ENCODE data around the gene PLEKHM1.
"Not testable (repeated sequence)": the region's sequence is repeated elsewhere in the genome, so short reads cannot be mapped to it uniquely, and the experiment has no call there.

Gene PLEKHM1

DNA sequence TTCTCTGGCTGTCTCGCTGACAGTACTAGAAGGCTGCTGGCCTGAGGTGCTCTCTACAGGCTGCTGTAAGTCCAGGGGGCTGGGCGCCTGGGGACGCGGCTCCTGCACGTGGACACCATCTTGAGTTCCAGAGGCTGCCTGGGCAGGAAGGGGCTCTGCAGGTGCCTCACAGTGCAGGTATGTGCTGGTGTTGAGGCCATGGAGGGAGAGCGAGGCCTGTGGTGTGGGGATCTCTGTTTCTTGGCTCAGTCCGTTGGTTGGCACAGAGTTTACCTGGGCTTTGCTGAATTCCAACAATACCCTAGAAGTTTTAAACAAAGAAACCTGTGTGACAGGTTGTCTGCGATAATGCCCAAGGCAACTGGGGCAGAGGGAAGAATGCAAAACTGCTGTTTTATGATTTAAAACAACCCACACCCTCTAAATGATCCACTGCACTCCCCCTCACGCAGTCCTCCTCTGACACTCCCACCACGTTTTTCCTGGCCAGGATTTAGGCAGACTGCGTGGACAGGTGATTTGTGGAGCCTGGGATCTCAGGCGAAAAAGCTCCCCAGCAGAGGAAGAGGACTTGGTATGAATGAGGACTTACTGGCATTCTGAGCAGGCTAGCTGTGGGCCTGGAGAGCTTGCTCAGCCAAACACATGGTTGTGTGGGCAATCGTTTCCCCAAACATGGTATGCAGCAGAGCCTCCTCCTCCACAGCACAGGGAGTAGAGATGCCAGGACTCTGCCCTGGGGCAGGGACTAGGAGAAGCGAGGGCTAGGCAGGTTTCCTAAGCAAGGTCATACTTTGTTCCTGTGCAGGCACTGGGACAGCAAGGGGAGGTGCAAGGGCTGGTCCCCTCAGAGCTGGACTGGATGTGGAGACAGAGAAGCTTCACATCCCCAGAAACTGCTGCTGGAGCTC, 22.0 kb downstream of the PLEKHM1 start:
- H3K4me3 ChIP-seq (ENCODE audit: low read depth, low read length); DNase-seq (ENCODE audit: low read depth): not testable (repeated sequence)

DNA sequence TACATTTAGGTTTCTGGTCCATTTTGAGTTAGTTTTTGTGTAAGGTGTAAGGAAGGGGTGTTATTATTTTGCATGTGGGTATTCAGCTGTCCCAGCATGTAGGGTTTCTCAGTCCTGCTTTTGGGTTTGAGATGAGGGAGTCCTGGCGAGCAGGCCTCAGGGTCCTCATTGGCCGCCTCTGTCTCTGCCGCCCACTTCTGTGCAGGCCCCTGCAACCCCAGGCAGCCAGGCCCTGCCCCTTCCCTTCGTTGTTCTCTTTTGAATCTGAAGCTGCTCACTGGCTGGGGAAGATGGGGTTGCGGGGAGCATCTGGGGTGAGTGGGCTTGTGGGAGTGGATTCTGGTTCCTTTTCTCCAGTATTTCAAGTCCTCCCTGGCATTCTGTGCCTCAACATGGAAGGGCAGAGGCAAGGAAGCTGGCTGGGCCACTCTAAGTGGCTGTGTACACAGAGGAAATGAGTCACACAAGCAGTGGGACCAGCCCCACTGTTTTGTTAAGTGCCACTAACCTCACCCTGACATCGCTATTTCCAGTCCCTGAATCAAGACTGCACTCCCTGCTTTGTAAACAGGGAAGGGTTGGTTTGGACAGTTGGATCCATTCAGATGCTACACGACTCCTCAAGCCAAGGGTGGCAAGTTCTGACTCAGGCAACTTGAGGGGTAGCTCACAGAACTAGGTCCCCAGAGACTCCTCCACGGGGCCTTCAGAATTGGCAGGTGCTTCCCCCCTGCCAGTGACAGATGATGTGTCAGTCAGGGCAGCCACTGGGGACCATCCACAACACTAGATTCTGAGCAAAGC, 28.8 kb downstream of the PLEKHM1 start:
- H3K4me3 ChIP-seq (ENCODE audit: low read depth, low read length); DNase-seq (ENCODE audit: low read depth): not testable (repeated sequence)

GRCh38 chr17:45460422-45460821, 30.1 kb downstream of the PLEKHM1 start:
- not testable (repeated sequence) for DNase-seq (ENCODE audit: low read depth); H3K4me3 ChIP-seq (ENCODE audit: low read depth, low read length)

DNA sequence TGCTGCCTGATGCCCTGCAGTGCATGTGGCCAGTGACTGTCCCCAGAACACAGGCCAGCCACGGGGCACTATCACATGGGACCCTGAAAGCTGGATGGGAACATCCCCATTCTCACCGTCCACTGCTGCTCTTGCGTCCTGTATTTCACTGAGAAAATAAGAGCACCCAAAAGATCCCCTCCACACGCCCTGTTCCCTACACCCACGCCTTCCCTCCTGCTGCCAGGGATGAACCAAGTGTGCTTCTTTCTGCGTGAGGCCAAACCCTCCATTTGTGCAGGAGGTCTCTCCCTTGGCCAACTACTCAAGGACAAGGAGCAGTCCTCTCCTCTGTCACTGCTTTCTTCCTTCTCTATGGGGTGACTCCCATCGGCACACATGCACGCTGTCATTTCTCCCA, 36.2 kb downstream of the PLEKHM1 start:
- DNase-seq (ENCODE audit: low read depth); H3K4me3 ChIP-seq (ENCODE audit: low read depth, low read length): not testable (repeated sequence)

DNA sequence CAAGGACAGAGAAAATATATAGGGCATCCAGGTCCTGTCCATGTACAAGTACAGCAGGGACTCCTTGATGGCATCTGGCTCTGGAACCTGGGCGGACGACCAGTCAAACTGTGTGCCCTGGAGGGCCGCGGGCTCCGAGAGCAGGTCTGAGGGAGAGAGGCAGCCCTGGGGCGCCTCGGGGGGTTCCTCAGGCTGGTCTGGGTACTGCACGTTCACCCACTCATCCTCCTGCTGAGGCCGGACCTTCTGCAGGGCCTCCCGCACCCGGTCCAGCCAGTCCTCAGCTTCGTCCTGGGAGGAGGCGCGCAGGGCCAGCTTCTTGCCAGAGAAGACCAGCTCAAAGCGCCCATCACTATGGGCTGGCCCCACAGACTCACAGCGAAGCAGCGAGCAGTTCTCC, 36.8 kb downstream of the PLEKHM1 start:
- H3K4me3 ChIP-seq (ENCODE audit: low read depth, low read length); DNase-seq (ENCODE audit: low read depth): not testable (repeated sequence)

DNA sequence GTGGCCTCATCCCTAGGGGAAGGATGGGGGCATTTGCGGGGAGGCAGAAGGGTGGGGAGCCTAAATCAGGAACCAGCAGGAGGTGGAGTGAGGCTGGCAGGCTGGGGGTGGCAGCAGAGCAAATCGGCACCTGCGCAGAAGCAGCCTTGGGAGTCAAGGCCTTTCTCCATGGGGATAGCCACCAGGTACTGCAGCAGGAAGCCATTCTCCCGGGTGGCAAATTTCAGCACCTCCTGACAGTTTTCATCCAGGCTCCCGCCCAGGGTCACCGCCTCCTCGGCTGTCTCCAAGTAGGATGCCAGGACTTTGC, 37.3 kb downstream of the PLEKHM1 start:
- not testable (repeated sequence) for DNase-seq (ENCODE audit: low read depth); H3K4me3 ChIP-seq (ENCODE audit: low read depth, low read length)

DNA sequence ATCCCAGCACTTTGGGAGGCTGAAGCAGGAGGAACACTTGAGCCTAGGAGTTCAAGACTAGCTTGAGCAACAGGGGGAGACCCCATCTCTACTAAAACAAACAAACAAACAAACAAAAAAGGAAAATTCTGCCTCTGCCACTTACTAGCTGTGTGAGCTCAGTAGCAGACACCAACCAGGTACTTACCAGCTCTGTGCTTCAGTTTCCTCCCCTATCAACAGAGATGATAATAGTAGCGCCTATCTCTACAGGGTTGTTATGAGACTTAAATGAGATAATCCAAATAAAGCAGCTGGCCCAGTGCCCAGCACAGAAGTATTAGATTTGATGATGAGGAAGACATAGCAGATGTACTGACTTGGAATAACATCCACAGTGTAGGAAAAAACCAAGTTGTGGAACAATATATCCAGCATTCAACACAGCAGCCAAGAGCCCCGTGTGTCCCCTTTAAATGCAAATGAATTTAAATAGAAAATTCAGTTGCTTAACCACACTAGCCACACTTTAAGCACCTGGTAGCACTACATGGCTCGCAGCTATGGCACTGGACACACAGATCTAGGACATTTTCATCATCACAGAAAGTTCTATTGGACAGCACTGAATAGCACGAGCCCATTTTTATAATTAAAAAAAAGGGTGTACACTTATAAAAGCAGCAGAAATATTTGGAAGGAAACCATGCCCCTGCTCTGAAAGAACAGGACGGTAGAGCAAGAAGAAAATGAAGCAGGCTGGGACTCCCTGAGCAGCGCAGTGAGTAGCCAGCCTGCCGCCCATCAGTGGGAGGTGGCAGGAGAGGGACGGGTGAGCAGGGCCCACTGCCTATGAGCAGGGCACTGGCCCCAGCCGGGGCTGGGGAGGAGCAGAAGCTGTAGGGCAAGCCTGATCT, 37.9 kb downstream of the PLEKHM1 start:
- DNase-seq (ENCODE audit: low read depth); H3K4me3 ChIP-seq (ENCODE audit: low read depth, low read length): not testable (repeated sequence)

DNA sequence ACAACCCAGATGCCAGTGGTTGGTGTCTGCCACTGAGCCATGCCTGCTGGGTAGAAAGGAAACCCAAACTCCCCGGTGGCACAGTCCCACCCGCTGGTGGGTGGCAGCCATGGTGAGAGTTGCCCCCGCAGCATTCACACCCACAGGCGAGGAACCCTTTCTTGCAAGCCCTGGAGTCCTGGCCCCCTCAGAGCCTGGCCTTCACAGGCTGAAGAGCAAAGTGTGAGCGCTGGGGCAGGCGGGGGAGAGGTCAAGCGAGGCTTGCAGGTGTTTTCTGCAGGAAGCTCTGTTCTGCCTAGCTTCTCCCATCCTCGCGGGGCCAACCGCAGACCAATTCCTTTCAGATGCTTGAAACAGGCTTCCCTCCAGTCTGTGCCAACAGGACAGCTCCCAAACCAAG, 38.9 kb downstream of the PLEKHM1 start:
- H3K4me3 ChIP-seq (ENCODE audit: low read depth, low read length); DNase-seq (ENCODE audit: low read depth): not testable (repeated sequence)

DNA sequence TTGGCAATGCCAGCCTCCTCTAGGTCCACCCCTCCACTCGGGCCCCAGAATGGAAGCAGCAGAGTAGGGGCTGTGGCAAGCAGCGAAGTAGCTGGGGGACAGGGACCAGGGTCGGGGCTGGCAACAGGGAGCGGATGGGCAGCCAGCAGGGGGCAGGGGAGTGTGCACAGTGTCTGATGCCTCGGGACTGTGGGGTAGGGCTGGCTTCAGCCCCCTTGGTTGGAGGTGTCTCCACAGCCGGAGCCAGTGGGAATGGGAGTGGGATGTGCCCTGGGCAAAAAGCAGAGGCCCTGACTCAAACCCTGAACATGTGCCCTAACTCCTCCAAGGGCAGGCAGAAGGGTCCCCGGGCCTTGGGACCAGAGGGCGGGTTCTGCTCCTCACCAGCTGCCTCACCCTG, 39.4 kb downstream of the PLEKHM1 start:
- DNase-seq (ENCODE audit: low read depth) = no peak
- H3K4me3 ChIP-seq (ENCODE audit: low read depth, low read length) = no peak overlapping the region

GRCh38 chr17:45449708-45450329, 40.7 kb downstream of the PLEKHM1 start:
- not testable (repeated sequence) for DNase-seq (ENCODE audit: low read depth); H3K4me3 ChIP-seq (ENCODE audit: low read depth, low read length)

DNA sequence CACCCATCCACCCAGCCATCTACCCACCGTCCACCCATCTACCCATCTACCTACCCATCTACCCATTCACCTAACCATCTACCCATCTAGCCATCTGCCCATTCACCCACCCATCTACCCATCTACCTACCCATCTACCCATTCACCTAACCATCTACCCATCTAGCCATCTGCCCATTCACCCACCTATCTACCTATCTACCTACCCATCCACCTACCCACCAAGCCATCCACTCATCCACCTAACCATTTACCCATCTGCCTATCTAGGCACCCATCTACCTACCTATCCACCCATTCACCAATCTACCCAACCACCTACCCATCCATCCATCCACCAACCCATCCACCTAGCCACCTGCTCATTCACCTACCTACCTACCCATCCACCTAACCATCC, 41.3 kb downstream of the PLEKHM1 start:
- H3K4me3 ChIP-seq (ENCODE audit: low read depth, low read length); DNase-seq (ENCODE audit: low read depth): not testable (repeated sequence)

- H3K4me3 ChIP-seq (ENCODE audit: low read depth, low read length); DNase-seq (ENCODE audit: low read depth): not testable (repeated sequence)
Measured at GRCh38 chr17:45448483-45448882, 42.0 kb downstream of the PLEKHM1 start.

- not testable (repeated sequence) for H3K4me3 ChIP-seq (ENCODE audit: low read depth, low read length); DNase-seq (ENCODE audit: low read depth)
Measured at GRCh38 chr17:45448066-45448465, 42.5 kb downstream of the PLEKHM1 start.

- DNase-seq (ENCODE audit: low read depth); H3K4me3 ChIP-seq (ENCODE audit: low read depth, low read length): not testable (repeated sequence)
Measured at GRCh38 chr17:45447650-45448049, 42.9 kb downstream of the PLEKHM1 start.

GRCh38 chr17:45446872-45447625, 43.5 kb downstream of the PLEKHM1 start:
- not testable (repeated sequence) for DNase-seq (ENCODE audit: low read depth); H3K4me3 ChIP-seq (ENCODE audit: low read depth, low read length)

- not testable (repeated sequence) for DNase-seq (ENCODE audit: low read depth); H3K4me3 ChIP-seq (ENCODE audit: low read depth, low read length)
Measured at GRCh38 chr17:45445901-45446743, 44.4 kb downstream of the PLEKHM1 start.
